Measurements from ENCODE around the gene ZBTB25. TPM values are rescaled to one million over a fixed set of nuclear protein-coding genes. Genes with fewer than 3 reads are reported as not detected.

ZBTB25 gene
- total RNA-seq, 1 donor from 2014 or later: 9.5 TPM

- Mint-ChIP-seq H3K27me3 (ENCODE audit: low read depth, unreplicated experiment) (no peaks in the 10 kb centered on the region), H3K9me3 (ENCODE audit: unreplicated experiment) (no peaks in the 10 kb centered on the region), H3K27ac (ENCODE audit: unreplicated experiment) (peak overlapping the region; percentile 85), H3K4me3 (ENCODE audit: unreplicated experiment) (no peak overlapping the region), H3K36me3 (ENCODE audit: low read depth, unreplicated experiment) (peaks cover 16% of the 10 kb centered on the region), H3K4me1 (ENCODE audit: low read depth, unreplicated experiment) (peaks cover 24% of the 10 kb centered on the region)
- no peaks in the 10 kb centered on the region for H3K9me3 ChIP-seq (ENCODE audit: insufficient read depth, low read depth, low read length)
- no peaks in the 10 kb centered on the region for H3K27me3 ChIP-seq (ENCODE audit: insufficient read depth, low read length)
- TF ChIP-seq CTCF (IDR thresholded peaks at IDR 0.05; ENCODE audit: insufficient read depth, low read depth, low read length) (no peak), EZH2 (IDR thresholded peaks at IDR 0.05; ENCODE audit: insufficient read depth, low read length) (no peak)
- no peaks in the 10 kb centered on the region for H4K20me1 ChIP-seq (ENCODE audit: insufficient read depth, low read length)
- H3K4me3 ChIP-seq (ENCODE audit: insufficient read depth, low read depth, low read length): no peak overlapping the region
- peak overlapping the region; percentile 83 for H3K27ac ChIP-seq (ENCODE audit: low read depth, low read length)
- peaks cover 16% of the 10 kb centered on the region for H3K36me3 ChIP-seq (ENCODE audit: insufficient read depth, low read length)
- no peaks in the 10 kb centered on the region for H3K79me2 ChIP-seq (ENCODE audit: insufficient read depth, low read length)
- FAIRE-seq (peak; percentile 80), DNase-seq (ENCODE audit: low read depth) (peak; percentile 94)
- H3K4me2 ChIP-seq (ENCODE audit: low read length): peak overlapping the region; percentile 76
- peak overlapping the region; percentile 67 for H3K9ac ChIP-seq (ENCODE audit: low read length)
- H2AFZ ChIP-seq (ENCODE audit: low read depth, low read length): no peak overlapping the region
- peaks cover 22% of the 10 kb centered on the region for H3K4me1 ChIP-seq (ENCODE audit: insufficient read depth, low read length)
Observed at GRCh38 chr14:64438181-64438841, 65.3 kb downstream of the ZBTB25 start.

GRCh38 chr14:64434528-64434927, 69.1 kb downstream of the ZBTB25 start:
- no peaks in the 10 kb centered on the region for H4K20me1 ChIP-seq (ENCODE audit: insufficient read depth, low read length)
- peaks cover 14% of the 10 kb centered on the region for H3K36me3 ChIP-seq (ENCODE audit: insufficient read depth, low read length)
- Mint-ChIP-seq H3K36me3 (ENCODE audit: low read depth, unreplicated experiment) (peaks cover 16% of the 10 kb centered on the region), H3K9me3 (ENCODE audit: unreplicated experiment) (no peaks in the 10 kb centered on the region), H3K4me1 (ENCODE audit: low read depth, unreplicated experiment) (peaks cover 22% of the 10 kb centered on the region), H3K4me3 (ENCODE audit: unreplicated experiment) (no peak overlapping the region), H3K27ac (ENCODE audit: unreplicated experiment) (no peak overlapping the region), H3K27me3 (ENCODE audit: low read depth, unreplicated experiment) (no peaks in the 10 kb centered on the region)
- no peak overlapping the region for H2AFZ ChIP-seq (ENCODE audit: low read depth, low read length)
- no peaks in the 10 kb centered on the region for H3K9me3 ChIP-seq (ENCODE audit: insufficient read depth, low read depth, low read length)
- H3K27ac ChIP-seq (ENCODE audit: low read depth, low read length): no peak overlapping the region
- FAIRE-seq: no peak
- no peak for TF ChIP-seq CTCF (IDR thresholded peaks at IDR 0.05; ENCODE audit: insufficient read depth, low read depth, low read length)
- no peak for TF ChIP-seq EZH2 (IDR thresholded peaks at IDR 0.05; ENCODE audit: insufficient read depth, low read length)
- H3K27me3 ChIP-seq (ENCODE audit: insufficient read depth, low read length): no peaks in the 10 kb centered on the region
- no peak overlapping the region for H3K4me3 ChIP-seq (ENCODE audit: insufficient read depth, low read depth, low read length)
- H3K4me2 ChIP-seq (ENCODE audit: low read length): no peak overlapping the region
- peak; percentile 52 for DNase-seq (ENCODE audit: low read depth)
- H3K79me2 ChIP-seq (ENCODE audit: insufficient read depth, low read length): no peaks in the 10 kb centered on the region
- H3K9ac ChIP-seq (ENCODE audit: low read length): no peak overlapping the region
- peaks cover 22% of the 10 kb centered on the region for H3K4me1 ChIP-seq (ENCODE audit: insufficient read depth, low read length)

- DNase-seq (ENCODE audit: low read depth): peak; percentile 78
- H3K27ac Mint-ChIP-seq (ENCODE audit: unreplicated experiment): peak overlapping the region; percentile 68
- peak overlapping the region; percentile 43 for H3K27ac ChIP-seq (ENCODE audit: low read depth, low read length)
Observed at GRCh38 chr14:64423987-64424386, 79.7 kb downstream of the ZBTB25 start.

More at GRCh38 chr14:64423987-64424386, 79.7 kb downstream of the ZBTB25 start:
- H3K4me1 ChIP-seq (ENCODE audit: insufficient read depth, low read length): peaks cover 26% of the 10 kb centered on the region
- H3K9me3 ChIP-seq (ENCODE audit: insufficient read depth, low read depth, low read length): no peaks in the 10 kb centered on the region
- H3K4me3 Mint-ChIP-seq (ENCODE audit: unreplicated experiment): no peak overlapping the region
- TF ChIP-seq EZH2 (IDR thresholded peaks at IDR 0.05; ENCODE audit: insufficient read depth, low read length) (no peak), CTCF (IDR thresholded peaks at IDR 0.05; ENCODE audit: insufficient read depth, low read depth, low read length) (no peak)
- peaks cover 23% of the 10 kb centered on the region for H3K36me3 Mint-ChIP-seq (ENCODE audit: low read depth, unreplicated experiment)
- peak overlapping the region; percentile 55 for H3K4me2 ChIP-seq (ENCODE audit: low read length)
- H3K36me3 ChIP-seq (ENCODE audit: insufficient read depth, low read length): peaks cover 29% of the 10 kb centered on the region
- FAIRE-seq: no peak
- H2AFZ ChIP-seq (ENCODE audit: low read depth, low read length): peak overlapping the region; percentile 41
- H3K9me3 Mint-ChIP-seq (ENCODE audit: unreplicated experiment): no peaks in the 10 kb centered on the region
- H3K4me1 Mint-ChIP-seq (ENCODE audit: low read depth, unreplicated experiment): peaks cover 37% of the 10 kb centered on the region
- H3K27me3 Mint-ChIP-seq (ENCODE audit: low read depth, unreplicated experiment): no peaks in the 10 kb centered on the region
- H4K20me1 ChIP-seq (ENCODE audit: insufficient read depth, low read length): no peaks in the 10 kb centered on the region
- no peak overlapping the region for H3K4me3 ChIP-seq (ENCODE audit: insufficient read depth, low read depth, low read length)
- H3K9ac ChIP-seq (ENCODE audit: low read length): peak overlapping the region; percentile 31
- H3K27me3 ChIP-seq (ENCODE audit: insufficient read depth, low read length): no peaks in the 10 kb centered on the region
- H3K79me2 ChIP-seq (ENCODE audit: insufficient read depth, low read length): no peaks in the 10 kb centered on the region

All from astrocyte (in vitro differentiated cells and primary cell).